Stimulated activated CD4-positive, alpha-beta T cell treated with anti-CD3 and anti-CD28 coated beads, Interleukin-15, amount 100 ng/mL, for 24 hours (primary cell): Measurements from ENCODE around the gene CKMT2.

Experiments used
- DNase-seq: peaks from one replicate; pipeline ENCODE4 v3.0.0-alpha.2; 2020

The CKMT2 gene

DNA sequence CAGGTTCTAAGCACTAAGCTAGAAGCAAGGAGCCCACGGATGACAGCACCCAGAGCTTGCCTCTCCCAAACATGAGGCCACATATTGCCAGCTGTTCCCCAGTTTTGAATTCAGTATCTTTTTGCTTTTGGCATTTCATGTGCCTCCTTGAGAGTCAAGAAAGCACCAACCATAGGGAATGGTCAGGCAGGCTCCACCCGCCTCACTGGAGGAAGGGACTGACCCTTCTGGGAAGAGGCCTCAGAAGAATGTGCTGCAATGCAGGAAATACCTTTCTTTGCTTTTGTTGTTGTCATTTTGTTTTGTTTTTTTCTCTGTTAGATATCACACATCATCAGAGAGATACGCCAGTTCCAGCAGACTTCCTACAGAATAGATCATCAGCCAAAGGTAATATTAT is 13.7 kb upstream of the CKMT2 start:
- DNase-seq, result no peak

DNA sequence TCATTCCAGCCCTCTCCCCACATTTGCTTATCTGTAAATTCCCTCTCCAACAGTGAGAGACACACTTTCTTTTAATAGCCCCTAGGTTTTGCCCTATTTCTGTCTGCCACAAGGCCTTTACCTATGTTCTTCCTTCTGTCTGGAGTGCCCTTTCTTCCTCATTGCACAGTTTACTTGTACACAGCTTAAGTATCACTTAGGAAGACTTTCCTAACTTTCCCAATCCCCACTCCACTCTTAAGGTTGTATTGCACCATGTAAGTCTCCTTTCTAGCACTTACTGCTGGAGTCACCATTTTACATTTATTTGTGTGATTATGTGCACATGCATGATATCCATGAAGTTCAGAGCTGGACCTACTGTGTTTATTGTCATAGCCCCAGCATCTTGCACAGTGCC is 10.8 kb upstream of the CKMT2 start:
- no peak for DNase-seq

DNA sequence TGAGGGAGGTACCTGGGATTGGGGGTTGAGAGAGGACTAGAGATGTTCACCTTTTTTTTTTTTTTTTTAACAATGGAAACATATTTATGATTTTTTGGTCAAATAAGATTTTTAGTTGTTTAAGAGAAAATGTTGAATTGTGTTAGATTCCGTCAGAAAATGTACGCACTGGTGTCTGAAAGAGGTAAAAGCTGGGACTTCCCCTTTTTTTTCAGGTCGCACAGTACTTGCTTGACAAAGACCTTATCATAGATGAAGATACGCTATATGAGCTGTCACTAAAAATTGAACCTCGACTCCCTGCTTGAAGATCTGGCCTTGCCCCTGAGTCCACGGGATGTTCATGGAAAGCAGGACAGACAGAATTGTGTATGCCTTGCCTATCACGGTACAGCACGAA is 7.7 kb upstream of the CKMT2 start:
- no peak for DNase-seq

DNA sequence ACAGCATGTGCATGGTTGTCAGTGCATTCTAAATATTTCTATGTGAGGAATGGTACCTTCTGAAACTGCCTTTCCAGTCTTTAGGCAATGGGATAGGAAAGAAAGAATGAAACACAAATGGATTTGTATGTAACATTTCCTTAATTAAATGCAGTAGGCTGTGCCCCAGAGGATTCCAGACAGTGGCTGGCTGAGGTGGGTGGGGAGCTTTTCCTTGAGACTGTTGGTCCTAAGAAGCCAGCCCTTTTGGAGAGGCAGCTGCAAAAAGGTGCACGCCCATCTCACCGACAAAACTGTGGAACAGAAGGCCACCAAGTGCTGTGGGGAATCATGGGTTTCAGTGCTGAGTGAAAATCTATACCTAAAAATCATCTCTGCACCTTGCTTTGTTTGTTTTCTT is 6.8 kb upstream of the CKMT2 start:
- DNase-seq, result no peak

- DNase-seq, result no peak
Observed at GRCh38 chr5:81226949-81227348, 6.2 kb upstream of the CKMT2 start.

DNA sequence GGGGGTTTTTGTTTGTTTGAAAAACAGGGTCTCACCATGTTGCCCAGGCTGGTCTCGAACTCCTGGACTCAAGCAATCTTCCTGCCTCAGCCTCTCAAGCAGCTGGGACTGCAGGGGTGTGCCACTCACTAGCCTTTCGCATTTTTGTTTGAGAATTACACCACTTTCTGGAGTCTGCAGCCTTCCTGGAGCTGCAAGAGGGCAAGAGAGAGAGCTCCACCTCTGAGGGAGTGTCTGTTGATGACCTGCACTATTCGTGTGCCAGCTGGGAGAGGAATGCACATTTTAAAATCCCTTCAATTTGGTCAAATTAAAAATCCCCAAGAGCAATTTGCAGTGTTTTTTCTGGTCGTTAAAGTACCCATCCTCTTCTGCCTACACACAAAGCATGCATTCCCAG is 5.0 kb upstream of the CKMT2 start:
- no peak for DNase-seq

- DNase-seq, result no peak
Observed at GRCh38 chr5:81230416-81230815, 2.7 kb upstream of the CKMT2 start.

- DNase-seq, result no peak
Observed at GRCh38 chr5:81232464-81233079, 550 bp upstream of the CKMT2 start.

GRCh38 chr5:81234299-81234698 is 1.2 kb downstream of the CKMT2 start:
- DNase-seq, result no peak

GRCh38 chr5:81234801-81235200 is 1.7 kb downstream of the CKMT2 start:
- DNase-seq, result no peak

- no peak for DNase-seq
Observed at GRCh38 chr5:81235287-81236072, 2.4 kb downstream of the CKMT2 start.

- no peak for DNase-seq
Observed at GRCh38 chr5:81238460-81238859, 5.3 kb downstream of the CKMT2 start.

GRCh38 chr5:81239613-81240012 is 6.5 kb downstream of the CKMT2 start:
- no peak for DNase-seq

GRCh38 chr5:81241001-81241400 is 7.9 kb downstream of the CKMT2 start:
- no peak for DNase-seq

GRCh38 chr5:81241961-81242648 is 9.0 kb downstream of the CKMT2 start:
- no peak for DNase-seq

DNA sequence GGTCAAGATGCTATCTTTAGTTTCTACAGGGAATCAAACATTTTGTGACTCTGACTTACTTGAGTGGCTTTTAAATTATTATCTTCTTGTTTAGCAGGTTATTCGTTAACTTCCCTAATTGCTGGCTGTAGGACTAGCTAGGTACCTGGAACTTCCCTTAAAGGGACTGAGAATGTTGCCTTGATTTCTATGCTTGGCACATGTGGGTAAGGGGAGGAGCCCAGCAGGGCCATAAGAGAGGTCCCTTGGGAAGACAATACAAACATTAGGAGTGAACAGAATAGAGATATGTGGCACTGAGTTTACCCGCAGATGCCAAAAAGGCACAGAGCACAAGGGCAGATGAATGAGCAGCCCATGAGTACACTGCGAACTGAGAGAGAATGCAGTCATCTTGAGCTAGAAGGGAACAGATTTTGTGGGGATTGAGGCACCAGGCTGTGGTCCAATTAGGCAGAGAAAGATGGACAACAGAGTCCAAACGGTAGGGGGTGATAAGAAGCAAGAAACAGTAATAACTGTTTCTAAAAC is 9.8 kb downstream of the CKMT2 start:
- no peak for DNase-seq

DNA sequence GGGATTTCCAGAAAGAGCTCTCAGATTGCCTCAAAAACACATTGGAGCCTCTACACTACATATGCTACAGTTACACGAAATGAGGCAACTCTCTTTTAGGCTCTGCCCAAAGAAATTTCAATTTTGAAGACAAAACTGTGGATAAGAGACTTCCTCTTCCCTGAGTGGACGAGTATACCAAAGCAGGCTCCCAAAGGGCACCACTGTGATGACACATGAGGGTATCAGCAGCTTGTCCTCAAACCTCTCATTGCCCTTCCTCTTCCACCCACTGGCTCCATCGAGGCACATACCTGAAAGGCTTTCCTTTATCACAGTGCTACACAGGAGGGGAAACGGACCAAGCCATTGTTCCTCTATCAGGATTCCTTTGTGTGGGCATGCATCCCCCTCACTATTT is 11.3 kb downstream of the CKMT2 start:
- no peak for DNase-seq

- DNase-seq, result no peak
Observed at GRCh38 chr5:81245871-81246235, 12.7 kb downstream of the CKMT2 start.

GRCh38 chr5:81246697-81247096 is 13.6 kb downstream of the CKMT2 start:
- DNase-seq, result no peak

- no peak for DNase-seq
Observed at GRCh38 chr5:81247441-81247972, 14.4 kb downstream of the CKMT2 start.

DNA sequence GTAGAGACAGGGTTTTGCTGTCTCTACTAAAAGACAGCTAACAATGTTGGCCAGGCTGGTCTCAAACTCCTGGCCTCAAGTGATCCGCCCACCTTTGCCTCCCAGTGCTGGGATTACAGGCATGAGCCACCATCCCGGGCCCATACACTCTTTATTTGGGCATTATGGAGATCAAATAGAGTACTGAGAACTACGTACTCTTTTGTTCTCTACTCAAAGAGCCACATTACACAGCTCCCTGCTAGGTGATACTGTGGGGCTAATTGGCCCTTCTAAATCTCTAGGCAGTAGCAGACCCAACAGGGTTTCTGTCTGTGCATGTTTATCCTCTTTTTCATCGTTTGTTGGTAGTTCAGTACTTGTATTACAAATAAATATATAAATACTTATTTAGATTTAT is 16.1 kb downstream of the CKMT2 start:
- no peak for DNase-seq

GRCh38 chr5:81250004-81250403 is 16.9 kb downstream of the CKMT2 start:
- no peak for DNase-seq

- no peak for DNase-seq
Observed at GRCh38 chr5:81251922-81252321, 18.8 kb downstream of the CKMT2 start.

DNA sequence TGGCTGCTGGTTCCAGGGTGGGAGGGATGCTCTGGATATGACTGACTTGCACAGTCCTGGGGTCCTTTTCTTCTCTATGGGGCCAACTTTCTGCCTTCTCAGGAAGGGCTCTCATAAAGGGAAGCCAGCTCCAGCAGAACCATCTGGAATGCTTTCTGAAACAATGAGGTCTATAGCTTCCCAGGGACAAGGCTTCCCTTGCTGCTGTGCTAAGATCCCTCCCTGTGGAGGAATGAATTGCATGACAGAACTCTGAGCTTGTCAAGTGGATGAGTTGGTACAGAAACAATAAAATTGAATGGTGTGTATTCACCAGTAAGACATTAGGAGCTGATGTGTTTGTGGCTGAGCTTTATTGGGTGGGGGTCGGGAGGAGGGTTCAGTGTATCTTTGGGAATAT is 19.8 kb downstream of the CKMT2 start:
- DNase-seq, result no peak
